Transverse colon (tissue), 4 donors: ENCODE measurements around the gene EPHA2. TPM values are rescaled to one million over a fixed set of nuclear protein-coding genes. Genes with fewer than 3 reads are reported as not detected.
A peak's percentile ranks its signal among the peaks of the same experiment; 100 is the strongest.

Source experiments
- DNase-seq: peaks from one replicate; pipeline ENCODE4 v3.0.0-alpha.2; 2019
- H3K27ac ChIP-seq, 4 donors: fragments of 200-600 bp; sonication (generic); 2 replicates each; pipeline ENCODE4 v1.5.1; 2016 to 2018; ENCODE audit warnings: inconsistent platforms in 4 of 4
- H3K27me3 ChIP-seq: fragments of 200-600 bp; sonication (generic); 2 replicates; pipeline ENCODE4 v1.5.1; 2017; ENCODE audit warnings: inconsistent platforms
- H3K36me3 ChIP-seq, 4 donors: fragments of 200-600 bp; sonication (generic); 2 replicates each; pipeline ENCODE4 v1.5.1; 2017 to 2019; ENCODE audit warnings: inconsistent platforms in 4 of 4
- H3K4me1 ChIP-seq, 4 donors: fragments of 200-600 bp; sonication (generic); 2 replicates each; pipeline ENCODE4 v1.5.1; 2017 to 2020; ENCODE audit warnings: inconsistent platforms in 4 of 4
- H3K4me3 ChIP-seq, 4 donors: fragments of 200-600 bp; sonication (generic); 1 replicate in 1 of 4; 2 replicates in 3 of 4; pipeline versions ENCODE4 v1.5.1 to v1.6.1; 2017 to 2019; ENCODE audit warnings: inconsistent platforms in 4 of 4
- H3K9me3 ChIP-seq, 2 donors: fragments of 200-600 bp; sonication (generic); 2 replicates each; pipeline ENCODE4 v1.5.1; 2017 to 2019; ENCODE audit warnings: inconsistent platforms in 2 of 2
- EP300 ChIP-seq: sonication (generic); formaldehyde crosslinking; IDR thresholded peaks from one replicate; pipeline ENCODE4 v1.6.1; 2017; ENCODE audit warnings: antibody characterized with exemption, low read depth
- POLR2A ChIP-seq: fragments of 450-650 bp; IDR thresholded peaks from one replicate; pipeline ENCODE4 v1.6.1; 2016; ENCODE audit warnings: antibody characterized with exemption, mild to moderate bottlenecking, moderate library complexity
- POLR2AphosphoS5 ChIP-seq, 3 donors: sonication (generic); formaldehyde crosslinking; IDR thresholded peaks; one replicate each; pipeline ENCODE4 v1.6.1; 2016; ENCODE audit warnings: antibody characterized with exemption in 3 of 3
- WGBS, 2 donors: methylation state at CpG; one replicate each; pipeline ENCODE4 v1.1.5; 2018; ENCODE audit warnings: low coverage in 1 of 2; 5-methylcytosine and 5-hydroxymethylcytosine counted together
- in situ Hi-C, 4 donors: fragments of 200-750 bp; cut with MboI; loops; one replicate each; pipeline versions ENCODE4 v1.15.0 to v1.15.1; 2017; ENCODE audit warnings: low sequenced_read_pairs in 3 of 4, low pct_ligation_motif_present in 1 of 4, low pct_unique_long_range_greater_than_20kb in 1 of 4
- intact Hi-C: fragments of 100-400 bp; cut with DNase I; formaldehyde crosslinking; loops from one replicate; pipeline ENCODE4 v1.15.1; 2023; ENCODE audit warnings: low total_unique reads
- total RNA-seq, 4 donors: library from RNA; depleted of rRNA; stranded (reverse); fragments of >200 nt; gene quantifications; one replicate each; pipeline ENCODE4 v1.1.0, GENCODE V29; 2016
- TF ChIP-seq, protein P1 (sequence below), 5 experiments: fragments of 200-600 bp in 3 of 5; fragments of 450-650 bp in 2 of 5; sonication (generic) in 3 of 5; IDR thresholded peaks; 1 replicate in 2 of 5; 2 replicates in 3 of 5; pipeline ENCODE4 v1.5.1; 2016 to 2017; ENCODE audit warnings: antibody characterized with exemption in 5 of 5, inconsistent platforms in 3 of 5, mild to moderate bottlenecking in 2 of 5, moderate library complexity in 1 of 5

Gene EPHA2
- total RNA-seq, 4 donors from 2014 or later = 2.6 to 68.8 (median 30.5) TPM

DNA sequence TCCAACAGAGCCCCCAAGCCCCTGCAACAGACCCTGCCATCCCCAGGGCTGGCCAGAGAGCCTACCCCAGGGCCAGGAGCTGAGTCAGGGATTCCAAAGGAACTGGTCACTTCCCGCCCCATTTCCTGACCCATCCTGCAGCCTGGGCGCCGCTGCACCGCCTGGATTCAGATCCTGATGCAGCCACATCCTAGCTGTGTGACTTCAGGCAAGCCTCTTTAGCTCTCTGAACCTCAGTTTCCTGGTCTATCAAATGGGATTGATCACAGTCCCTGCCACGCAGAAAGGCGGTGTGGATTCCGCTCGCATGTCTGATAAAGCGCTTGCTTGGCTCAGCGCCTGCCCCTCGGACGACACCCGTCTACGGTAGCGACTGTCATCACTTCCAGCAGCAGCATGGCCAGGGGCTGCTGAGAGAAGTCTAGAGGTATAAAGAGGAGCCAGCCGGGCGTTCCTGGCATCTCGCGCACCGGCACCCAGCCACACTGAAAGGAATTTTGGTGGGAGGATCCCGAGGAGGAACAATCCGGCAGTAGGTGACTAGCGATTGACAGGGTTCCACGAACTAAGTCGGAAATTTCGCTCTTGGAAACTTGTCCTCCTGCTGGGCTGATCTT lies 10.1 kb downstream of the EPHA2 start:
- 41% methylated on average over 26 of the region's 26 CpGs; no CpG with 5 or more reads in 1 of the 2 donors for WGBS, 2 donors
- intact Hi-C loops = no loop called here

DNA sequence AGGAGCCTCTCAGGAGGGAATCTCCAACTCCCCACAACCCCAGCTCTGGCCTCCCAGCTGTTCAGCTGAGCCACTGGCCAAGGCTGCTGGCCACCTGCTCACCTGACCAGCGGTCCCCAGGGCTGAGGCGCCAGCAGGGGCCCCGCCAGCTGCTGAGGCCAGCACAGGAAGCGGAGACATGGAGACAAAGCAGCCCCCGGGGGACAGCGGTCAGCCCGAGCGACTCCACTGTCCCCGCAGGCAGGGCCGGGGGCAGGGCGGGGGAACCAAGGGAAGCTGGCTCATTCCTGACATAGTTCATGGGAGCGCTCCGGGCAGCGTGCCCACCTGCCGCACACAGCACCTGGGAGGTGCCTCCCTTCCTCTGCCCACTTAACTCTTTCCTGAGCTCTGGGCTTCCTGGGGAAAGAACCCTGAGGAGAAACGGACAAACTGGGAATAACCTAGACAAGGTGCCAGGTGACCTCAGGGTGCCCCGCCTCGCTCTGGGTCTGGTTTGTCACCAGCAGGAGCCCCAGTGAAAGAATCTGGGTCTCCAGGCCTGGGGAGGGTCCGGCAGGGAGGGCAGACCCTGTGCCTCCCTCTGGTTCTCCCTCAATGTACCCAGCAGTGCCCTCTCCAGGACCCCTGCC lies 10.7 kb downstream of the EPHA2 start:
- Histone ChIP-seq H3K27ac (peak overlapping the region; percentile 64 to 80 (median 79)), H3K9me3 (no peaks in the 10 kb centered on the region), H3K4me3 (peak overlapping the region in 1 of 4 donors; percentile 7), H3K36me3 (peaks cover 0 to 6% (median 0%) of the 10 kb centered on the region in 4 donors), H3K4me1 (peaks cover 26 to 54% (median 40%) of the 10 kb centered on the region in 4 donors), H3K27me3 (no peaks in the 10 kb centered on the region)
- in situ Hi-C loops = no loop called here
- TF ChIP-seq POLR2AphosphoS5 (IDR thresholded peaks at IDR 0.05) = peak; percentile 12 to 41 (median 27)
- no peak for TF ChIP-seq POLR2A
- no peak for TF ChIP-seq EP300
- TF ChIP-seq, protein P1, sequence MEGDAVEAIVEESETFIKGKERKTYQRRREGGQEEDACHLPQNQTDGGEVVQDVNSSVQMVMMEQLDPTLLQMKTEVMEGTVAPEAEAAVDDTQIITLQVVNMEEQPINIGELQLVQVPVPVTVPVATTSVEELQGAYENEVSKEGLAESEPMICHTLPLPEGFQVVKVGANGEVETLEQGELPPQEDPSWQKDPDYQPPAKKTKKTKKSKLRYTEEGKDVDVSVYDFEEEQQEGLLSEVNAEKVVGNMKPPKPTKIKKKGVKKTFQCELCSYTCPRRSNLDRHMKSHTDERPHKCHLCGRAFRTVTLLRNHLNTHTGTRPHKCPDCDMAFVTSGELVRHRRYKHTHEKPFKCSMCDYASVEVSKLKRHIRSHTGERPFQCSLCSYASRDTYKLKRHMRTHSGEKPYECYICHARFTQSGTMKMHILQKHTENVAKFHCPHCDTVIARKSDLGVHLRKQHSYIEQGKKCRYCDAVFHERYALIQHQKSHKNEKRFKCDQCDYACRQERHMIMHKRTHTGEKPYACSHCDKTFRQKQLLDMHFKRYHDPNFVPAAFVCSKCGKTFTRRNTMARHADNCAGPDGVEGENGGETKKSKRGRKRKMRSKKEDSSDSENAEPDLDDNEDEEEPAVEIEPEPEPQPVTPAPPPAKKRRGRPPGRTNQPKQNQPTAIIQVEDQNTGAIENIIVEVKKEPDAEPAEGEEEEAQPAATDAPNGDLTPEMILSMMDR (IDR thresholded peaks at IDR 0.05) = no peak
- peak; percentile 84 for DNase-seq
- WGBS, 2 donors = 32% methylated on average over 17 of the region's 19 CpGs; no CpG with 5 or more reads in 1 of the 2 donors
- intact Hi-C loops = no loop called here

More for the DNA sequence above, 10.1 kb downstream of the EPHA2 start:
- in situ Hi-C loops = no loop called here
- Histone ChIP-seq H3K4me1 (peaks cover 26 to 54% (median 40%) of the 10 kb centered on the region in 4 donors), H3K36me3 (peaks cover 0 to 6% (median 0%) of the 10 kb centered on the region in 4 donors), H3K27me3 (no peaks in the 10 kb centered on the region), H3K9me3 (no peaks in the 10 kb centered on the region), H3K4me3 (peak overlapping the region in 3 of 4 donors; percentile 2 to 25 (median 24)), H3K27ac (peak overlapping the region; percentile 64 to 80 (median 79))
- TF ChIP-seq POLR2AphosphoS5 (IDR thresholded peaks at IDR 0.05) = peak in 2 of 3 donors; percentile 4 to 17
- TF ChIP-seq POLR2A = no peak
- peak; percentile 61 for DNase-seq

DNA sequence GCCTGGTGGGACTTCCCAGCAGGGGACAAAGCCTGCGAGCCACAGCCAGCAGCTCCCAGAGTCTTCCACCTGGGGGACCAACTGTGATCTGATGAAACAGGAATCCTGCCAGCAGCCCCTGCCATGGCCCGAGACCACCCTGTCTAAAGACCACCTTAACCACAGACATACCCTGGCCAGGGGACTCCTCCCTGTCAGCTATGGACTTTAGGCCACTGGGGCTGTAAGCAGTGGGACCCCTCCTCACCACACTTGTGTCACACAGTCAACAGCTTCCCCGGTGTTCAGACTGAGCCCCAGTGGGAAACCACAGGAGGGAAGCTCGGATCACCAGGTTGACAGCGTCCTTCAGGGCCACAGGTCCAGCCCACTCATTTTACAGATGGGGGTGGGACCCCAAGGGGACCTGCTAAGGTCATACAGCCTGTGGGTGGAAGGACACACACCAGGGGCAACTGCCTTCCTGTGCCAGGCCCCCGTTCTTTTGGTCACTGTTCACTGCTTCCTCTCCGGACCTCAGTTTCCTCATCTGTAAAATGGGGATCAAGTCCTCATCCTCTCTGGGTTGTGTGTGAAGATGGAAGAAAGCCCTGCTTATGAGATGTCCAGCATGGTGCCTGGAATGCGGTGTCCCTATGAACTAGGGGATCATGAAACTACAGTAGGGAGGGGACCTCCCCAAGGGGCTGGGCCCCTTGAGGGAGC lies 11.4 kb downstream of the EPHA2 start:
- peaks cover 26 to 54% (median 41%) of the 10 kb centered on the region in 4 donors for H3K4me1 ChIP-seq
- intact Hi-C loops (no loop called here), in situ Hi-C loops (no loop called here)
- peak overlapping the region in 1 of 4 donors; percentile 7 for H3K4me3 ChIP-seq
- H3K36me3 ChIP-seq = peaks cover 0 to 6% (median 0%) of the 10 kb centered on the region in 4 donors
- H3K9me3 ChIP-seq = no peaks in the 10 kb centered on the region
- peak overlapping the region; percentile 64 to 80 (median 79) for H3K27ac ChIP-seq
- H3K27me3 ChIP-seq = no peaks in the 10 kb centered on the region
- TF ChIP-seq POLR2AphosphoS5 (IDR thresholded peaks at IDR 0.05) = no peak
- TF ChIP-seq, protein P1 (IDR thresholded peaks at IDR 0.05) = no peak
- TF ChIP-seq EP300 = no peak
- TF ChIP-seq POLR2A = no peak
- no peak for DNase-seq
- WGBS, 2 donors = 40 to 80% methylated on average over 1 to 8 of the region's 8 CpGs

DNA sequence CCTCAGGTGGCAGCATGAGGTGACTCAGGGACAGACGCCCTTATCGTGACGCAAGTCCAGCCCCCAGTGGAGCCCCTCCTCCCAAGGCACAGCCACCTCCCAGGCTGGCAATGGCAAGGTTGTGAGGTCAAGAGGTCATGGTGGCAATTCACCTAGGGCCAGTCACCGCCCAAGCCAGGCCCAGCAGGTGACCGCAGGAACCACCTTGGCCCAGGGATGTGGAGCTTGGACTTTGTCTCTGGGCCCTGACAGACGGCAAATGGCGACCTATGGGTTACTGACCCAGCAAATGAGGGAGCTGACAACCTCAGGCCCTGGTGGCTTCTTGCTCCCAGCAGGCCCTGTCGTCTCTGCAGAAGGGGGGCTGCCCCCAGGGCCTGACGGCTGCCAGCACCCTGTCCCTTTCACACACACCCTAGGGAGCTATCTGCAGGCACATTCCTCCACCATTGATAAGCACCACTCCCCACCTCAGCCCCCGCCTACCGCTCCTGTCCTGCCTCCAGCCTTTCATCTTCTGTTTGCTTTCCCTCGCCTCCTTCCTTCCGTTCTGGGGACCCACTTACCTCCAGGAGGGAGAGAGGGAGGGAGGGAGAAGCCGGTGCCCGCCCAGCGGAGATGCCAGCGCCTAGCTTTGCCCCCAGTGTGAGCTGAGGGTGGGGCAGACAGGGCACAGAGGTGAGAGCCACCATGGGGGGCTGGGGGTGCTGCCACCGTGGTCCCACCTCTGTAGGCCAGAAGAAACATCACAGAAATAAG lies 12.1 kb downstream of the EPHA2 start:
- 47% methylated on average over 15 of the region's 18 CpGs; no CpG with 5 or more reads in 1 of the 2 donors for WGBS, 2 donors
- intact Hi-C loops (no loop called here), in situ Hi-C loops (no loop called here)
- Histone ChIP-seq H3K27ac (peak overlapping the region; percentile 64 to 80 (median 79)), H3K4me3 (no peak overlapping the region), H3K27me3 (no peaks in the 10 kb centered on the region), H3K9me3 (no peaks in the 10 kb centered on the region), H3K4me1 (peaks cover 26 to 54% (median 43%) of the 10 kb centered on the region in 4 donors), H3K36me3 (peaks cover 0 to 6% (median 0%) of the 10 kb centered on the region in 4 donors)
- TF ChIP-seq, protein P1 (IDR thresholded peaks at IDR 0.05) = no peak
- peak in 2 of 3 donors; percentile 24 to 26 for TF ChIP-seq POLR2AphosphoS5 (IDR thresholded peaks at IDR 0.05)
- TF ChIP-seq POLR2A = peak; percentile 32
- TF ChIP-seq EP300 = no peak
- DNase-seq = peak; percentile 80
